HEK293 (cell line): ENCODE data around the gene IVD.

ENCODE experiments used
- HOXC10 ChIP-seq: sonication (generic); formaldehyde crosslinking; IDR thresholded peaks from 2 replicates; pipeline ENCODE4 v1.8.1; 2023; ENCODE audit warnings: mild to moderate bottlenecking, missing genetic modification reagents
- SETDB1 ChIP-seq: IDR thresholded peaks from one replicate; pipeline ENCODE4 v1.6.1; 2017; ENCODE audit warnings: mild to moderate bottlenecking, low read length, moderate library complexity, mixed read lengths; ENCODE audit not compliant: insufficient read length
- ZNF121 ChIP-seq: fragments of 450-650 bp; formaldehyde crosslinking; IDR thresholded peaks from 2 replicates; pipeline ENCODE4 v1.5.1; 2016; ENCODE audit warnings: missing biosample characterization, missing genetic modification characterization
- ZNF549 ChIP-seq: fragments of 450-650 bp; IDR thresholded peaks from 2 replicates; pipeline ENCODE4 v1.5.1; 2018; ENCODE audit warnings: missing biosample characterization, missing genetic modification characterization, mild to moderate bottlenecking, inconsistent platforms, moderate library complexity
- ZNF670 ChIP-seq: fragments of 450-650 bp; formaldehyde crosslinking; IDR thresholded peaks from 2 replicates; pipeline ENCODE4 v1.5.1; 2016; ENCODE audit warnings: missing biosample characterization, missing genetic modification characterization, low read depth

- TF ChIP-seq ZNF670: no peak
- TF ChIP-seq SETDB1: no peak
- no peak for TF ChIP-seq ZNF121 (tag by site-specific recombination)
- no peak for TF ChIP-seq HOXC10 (CRISPR knock-in tag)
- TF ChIP-seq ZNF549: no peak
Measured at GRCh38 chr15:40437752-40438687, 32.4 kb downstream of the IVD start.
